Keratinocyte (primary cell): ENCODE data around the gene ULK4.

Experiments used
- CTCF ChIP-seq, 3 experiments: IDR thresholded peaks in 1 of 3; conservative IDR thresholded peaks in 1 of 3; optimal IDR thresholded peaks in 1 of 3; 2 replicates in 2 of 3; 3 replicates in 1 of 3; pipeline versions ENCODE3 to v1.5.1; 2011; ENCODE audit warnings: low read length in 3 of 3, mild to moderate bottlenecking in 3 of 3, moderate library complexity in 2 of 3, control low read depth in 1 of 3, inconsistent platforms in 1 of 3; ENCODE audit not compliant: insufficient read depth in 2 of 3; ENCODE audit errors: extremely low read depth in 1 of 3
- EZH2 ChIP-seq: IDR thresholded peaks from one replicate; pipeline ENCODE4 v1.6.1; 2012; ENCODE audit warnings: inconsistent platforms, mild to moderate bottlenecking, low read length, moderate library complexity

- TF ChIP-seq CTCF (optimal IDR thresholded peaks at IDR 0.05 in 1 of 3, IDR thresholded peaks at IDR 0.05 in 1 of 3, conservative IDR thresholded peaks at IDR 0.05 in 1 of 3; ENCODE audit: extremely low read depth in 1 of 3, insufficient read depth in 2 of 3, low read length in 3 of 3) (no peak), EZH2 (no peak)
Measured at GRCh38 chr3:41629986-41630385, 331.9 kb downstream of the ULK4 start.
